ENCODE measurements around the gene ASB15. TPM values are rescaled to one million over a fixed set of nuclear protein-coding genes. Genes with fewer than 3 reads are reported as not detected.

The ASB15 gene
- total RNA-seq, 1 experiment from 2014 or later = not detected

DNA sequence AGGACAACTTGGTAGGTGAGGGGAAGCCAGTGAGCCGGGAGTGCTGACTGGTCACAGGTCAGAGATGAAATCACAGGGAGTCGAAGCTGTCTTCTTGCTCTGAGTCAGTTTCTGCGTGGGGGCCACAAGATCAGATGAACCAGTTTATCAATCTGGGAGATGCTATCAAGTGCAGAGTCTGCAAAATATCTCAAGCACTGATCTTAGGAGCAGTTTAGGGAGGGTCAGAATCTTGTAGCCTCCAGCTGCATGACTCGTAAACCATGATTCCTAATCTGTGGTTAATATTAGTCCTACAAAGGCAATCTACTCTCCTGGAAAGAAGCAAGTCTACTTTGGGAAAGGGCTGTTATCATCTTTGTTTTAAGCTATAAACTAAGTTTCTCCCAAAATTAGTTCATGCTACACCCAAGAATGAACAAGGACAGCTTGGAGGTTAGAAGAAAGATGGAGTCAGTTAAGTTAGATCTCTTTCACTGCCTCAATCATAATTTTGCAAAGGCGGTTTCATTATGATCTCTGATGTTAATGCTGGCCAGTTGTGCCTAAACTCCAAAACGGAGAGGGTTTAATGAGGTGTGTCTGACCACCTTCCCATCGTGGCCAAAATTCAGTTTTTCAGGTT is 45.6 kb downstream of the ASB15 start:
- H3F3A ChIP-seq (ENCODE audit: low read length, unreplicated experiment) = no peaks in the 10 kb centered on the region
- no peak overlapping the region for H3K4me2 ChIP-seq (ENCODE audit: low read length)
- H3K4me1 ChIP-seq (ENCODE audit: insufficient read depth, low read length) = peaks cover 26% of the 10 kb centered on the region
- TF ChIP-seq, protein P1, sequence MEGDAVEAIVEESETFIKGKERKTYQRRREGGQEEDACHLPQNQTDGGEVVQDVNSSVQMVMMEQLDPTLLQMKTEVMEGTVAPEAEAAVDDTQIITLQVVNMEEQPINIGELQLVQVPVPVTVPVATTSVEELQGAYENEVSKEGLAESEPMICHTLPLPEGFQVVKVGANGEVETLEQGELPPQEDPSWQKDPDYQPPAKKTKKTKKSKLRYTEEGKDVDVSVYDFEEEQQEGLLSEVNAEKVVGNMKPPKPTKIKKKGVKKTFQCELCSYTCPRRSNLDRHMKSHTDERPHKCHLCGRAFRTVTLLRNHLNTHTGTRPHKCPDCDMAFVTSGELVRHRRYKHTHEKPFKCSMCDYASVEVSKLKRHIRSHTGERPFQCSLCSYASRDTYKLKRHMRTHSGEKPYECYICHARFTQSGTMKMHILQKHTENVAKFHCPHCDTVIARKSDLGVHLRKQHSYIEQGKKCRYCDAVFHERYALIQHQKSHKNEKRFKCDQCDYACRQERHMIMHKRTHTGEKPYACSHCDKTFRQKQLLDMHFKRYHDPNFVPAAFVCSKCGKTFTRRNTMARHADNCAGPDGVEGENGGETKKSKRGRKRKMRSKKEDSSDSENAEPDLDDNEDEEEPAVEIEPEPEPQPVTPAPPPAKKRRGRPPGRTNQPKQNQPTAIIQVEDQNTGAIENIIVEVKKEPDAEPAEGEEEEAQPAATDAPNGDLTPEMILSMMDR (conservative IDR thresholded peaks at IDR 0.05; ENCODE audit: low read depth, low read length) = no peak
- TF ChIP-seq EZH2phosphoT487 (IDR thresholded peaks at IDR 0.05; ENCODE audit: borderline replicate concordance, low read length) (no peak), EZH2 (IDR thresholded peaks at IDR 0.05; ENCODE audit: low read length, unreplicated experiment) (no peak)
- H3K9me2 ChIP-seq (replicated peaks; ENCODE audit: low read length) = no peaks in the 10 kb centered on the region
- no peak overlapping the region for H3K27ac ChIP-seq (ENCODE audit: low read length)
- H3K36me3 ChIP-seq (ENCODE audit: low read depth, low read length) = no peaks in the 10 kb centered on the region
- ATAC-seq (peak; percentile 41), DNase-seq (peak; percentile 57)
- BruUV-seq (replicated peaks) = no TSS peak
- intact Hi-C loops (cut with micrococcal nuclease) = no loop called here
- no peaks in the 10 kb centered on the region for H4K20me1 ChIP-seq (ENCODE audit: low read length)
- no peaks in the 10 kb centered on the region for H3K79me2 ChIP-seq (ENCODE audit: low read length)
- H3K9ac ChIP-seq (ENCODE audit: low read length) = no peak overlapping the region
- H3K4me3 ChIP-seq (ENCODE audit: low read length) = no peak overlapping the region
- no peak overlapping the region for H2AFZ ChIP-seq (ENCODE audit: low read length)
- ChIA-PET CTCF (no interaction called here), POLR2A (ENCODE audit: unreplicated experiment) (interaction anchor here (0.6 kb wide), 1 partner anchor 149 kb away, joined by 5 read pairs; no protein-coding TSS in a partner anchor)
- H3K9me3 ChIP-seq (ENCODE audit: low read length) = no peaks in the 10 kb centered on the region
- no peaks in the 10 kb centered on the region for H3K27me3 ChIP-seq (ENCODE audit: low read length)

DNA sequence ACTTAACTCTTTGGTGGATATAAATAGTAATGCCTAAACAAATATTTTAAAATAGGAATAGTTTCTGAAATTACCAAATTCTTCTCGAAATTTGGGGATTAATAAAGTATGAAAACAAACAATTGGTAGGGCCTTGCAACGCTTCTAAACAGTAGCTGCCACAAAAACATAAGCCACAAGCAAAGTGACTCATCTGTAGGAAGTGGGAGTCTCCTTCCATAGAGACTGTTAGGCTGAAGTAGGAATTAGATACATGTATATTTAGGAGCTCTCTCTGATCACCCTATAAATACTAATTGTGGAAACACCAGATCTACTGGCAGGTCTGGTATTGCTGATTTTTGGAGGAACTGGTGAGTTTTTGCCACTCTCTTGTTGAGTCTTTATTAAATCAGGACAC is 48.3 kb downstream of the ASB15 start:
- Histone ChIP-seq H3K9me3 (ENCODE audit: low read length) (no peaks in the 10 kb centered on the region), H3K9ac (ENCODE audit: low read length) (no peak overlapping the region), H2AFZ (ENCODE audit: low read length) (no peak overlapping the region), H3K4me1 (ENCODE audit: insufficient read depth, low read length) (peaks cover 13% of the 10 kb centered on the region), H4K20me1 (ENCODE audit: low read length) (no peaks in the 10 kb centered on the region), H3K27ac (ENCODE audit: low read length) (no peak overlapping the region), H3K4me3 (ENCODE audit: low read length) (no peak overlapping the region), H3K27me3 (ENCODE audit: low read length) (no peaks in the 10 kb centered on the region), H3K36me3 (ENCODE audit: low read depth, low read length) (no peaks in the 10 kb centered on the region), H3K79me2 (ENCODE audit: low read length) (no peaks in the 10 kb centered on the region), H3K4me2 (ENCODE audit: low read length) (no peak overlapping the region), H3K9me2 (replicated peaks; ENCODE audit: low read length) (no peaks in the 10 kb centered on the region), H3F3A (ENCODE audit: low read length, unreplicated experiment) (no peaks in the 10 kb centered on the region)
- BruUV-seq (replicated peaks) = no TSS peak
- TF ChIP-seq EZH2 (IDR thresholded peaks at IDR 0.05; ENCODE audit: low read length, unreplicated experiment) = no peak
- TF ChIP-seq, protein P1 (conservative IDR thresholded peaks at IDR 0.05; ENCODE audit: low read depth, low read length) = no peak
- TF ChIP-seq EZH2phosphoT487 (IDR thresholded peaks at IDR 0.05; ENCODE audit: borderline replicate concordance, low read length) = no peak
- ATAC-seq (peak; percentile 93), DNase-seq (peak; percentile 49)
- intact Hi-C loops (cut with micrococcal nuclease) = no loop called here
- ChIA-PET POLR2A (ENCODE audit: unreplicated experiment) (no interaction called here), CTCF (interaction anchor here (1.1 kb wide), 1 partner anchor 222 kb away, joined by 4 read pairs; no protein-coding TSS in a partner anchor)

DNA sequence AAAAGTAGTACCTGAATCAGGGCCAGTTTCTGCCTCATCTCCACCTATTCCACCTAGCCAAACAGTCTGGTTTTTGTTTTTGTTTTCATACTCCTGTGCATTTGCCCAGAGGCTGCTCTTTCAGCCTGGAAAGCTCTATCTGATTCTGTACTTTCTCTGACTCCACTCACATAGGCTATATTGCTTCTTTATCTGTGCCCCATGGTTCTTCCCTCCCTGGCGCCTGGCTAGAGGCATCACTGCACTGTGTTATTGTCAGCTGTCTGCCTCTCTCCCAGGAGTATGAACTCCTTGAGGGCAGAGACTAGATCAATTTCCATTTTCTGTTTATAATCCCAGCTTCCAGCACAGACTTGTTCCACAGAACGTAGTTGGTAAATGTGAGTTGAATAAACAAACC is 49.0 kb downstream of the ASB15 start:
- intact Hi-C loops (cut with micrococcal nuclease) = no loop called here
- H2AFZ ChIP-seq (ENCODE audit: low read length) = no peak overlapping the region
- TF ChIP-seq, protein P1 (conservative IDR thresholded peaks at IDR 0.05; ENCODE audit: low read depth, low read length) = no peak
- TF ChIP-seq EZH2phosphoT487 (IDR thresholded peaks at IDR 0.05; ENCODE audit: borderline replicate concordance, low read length) = no peak
- no peak for TF ChIP-seq EZH2 (IDR thresholded peaks at IDR 0.05; ENCODE audit: low read length, unreplicated experiment)
- H3K4me2 ChIP-seq (ENCODE audit: low read length) = no peak overlapping the region
- H3K36me3 ChIP-seq (ENCODE audit: low read depth, low read length) = no peaks in the 10 kb centered on the region
- H3K4me3 ChIP-seq (ENCODE audit: low read length) = no peak overlapping the region
- no peaks in the 10 kb centered on the region for H3F3A ChIP-seq (ENCODE audit: low read length, unreplicated experiment)
- H3K27me3 ChIP-seq (ENCODE audit: low read length) = no peaks in the 10 kb centered on the region
- ChIA-PET CTCF (interaction anchor here (1.1 kb wide), 1 partner anchor 221 kb away, joined by 4 read pairs; no protein-coding TSS in a partner anchor), POLR2A (ENCODE audit: unreplicated experiment) (no interaction called here)
- peaks cover 13% of the 10 kb centered on the region for H3K4me1 ChIP-seq (ENCODE audit: insufficient read depth, low read length)
- no peak overlapping the region for H3K27ac ChIP-seq (ENCODE audit: low read length)
- H4K20me1 ChIP-seq (ENCODE audit: low read length) = no peaks in the 10 kb centered on the region
- H3K9me3 ChIP-seq (ENCODE audit: low read length) = no peaks in the 10 kb centered on the region
- no peak overlapping the region for H3K9ac ChIP-seq (ENCODE audit: low read length)
- H3K9me2 ChIP-seq (replicated peaks; ENCODE audit: low read length) = no peaks in the 10 kb centered on the region
- DNase-seq (no peak), ATAC-seq (no peak)
- no peaks in the 10 kb centered on the region for H3K79me2 ChIP-seq (ENCODE audit: low read length)
- no TSS peak for BruUV-seq (replicated peaks)

Data from PC-3 (cell line).